C1 segment of cervical spinal cord (tissue), 14 donors: ENCODE data around the gene KIF25.

Experiments
- DNase-seq, 14 donors: peaks; one replicate each; lab custom pipeline; 2025; lab: John Stamatoyannopoulos, UW

Gene KIF25

DNA sequence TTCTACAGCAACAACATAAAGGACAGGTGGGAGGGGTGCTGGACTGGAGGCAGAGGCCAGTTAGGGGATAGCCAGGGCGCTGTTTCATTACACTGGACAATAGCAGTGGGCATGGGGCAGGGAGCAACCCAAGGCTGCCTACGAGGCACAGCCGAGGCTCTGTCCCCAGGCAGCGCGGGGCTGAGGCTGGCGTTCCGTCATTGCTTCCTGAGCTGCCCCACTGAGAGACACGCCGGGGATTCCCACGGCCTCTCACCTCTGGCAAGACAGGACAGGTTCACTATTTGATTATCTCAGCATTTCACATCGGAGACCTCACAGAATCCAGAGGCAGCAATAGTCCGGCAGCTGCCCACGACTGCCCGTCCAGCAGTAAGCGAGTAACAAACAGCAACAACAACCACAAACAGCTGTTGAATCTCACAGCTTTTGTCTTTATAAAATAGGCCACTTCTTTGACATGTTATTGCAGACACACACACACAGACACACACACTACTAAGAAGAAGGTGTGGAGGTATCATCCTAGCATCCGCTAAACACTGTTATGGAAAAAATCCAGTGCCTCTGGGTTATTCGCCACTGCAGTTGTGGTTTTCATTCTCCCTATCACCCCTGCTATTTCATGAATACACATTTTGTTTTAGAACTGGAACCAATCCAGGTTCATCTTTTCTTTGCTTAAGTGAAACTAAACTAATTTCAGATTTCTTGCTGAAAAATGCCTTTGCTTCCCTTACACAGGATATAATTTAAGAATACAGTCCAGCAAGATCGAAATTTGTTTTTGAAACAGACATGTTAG lies 19.5 kb downstream of the KIF25 start:
- DNase-seq, result no peak

GRCh38 chr6:168017629-168018028 lies 20.2 kb downstream of the KIF25 start:
- no peak for DNase-seq

GRCh38 chr6:168018664-168019063 lies 21.2 kb downstream of the KIF25 start:
- DNase-seq, result no peak

DNA sequence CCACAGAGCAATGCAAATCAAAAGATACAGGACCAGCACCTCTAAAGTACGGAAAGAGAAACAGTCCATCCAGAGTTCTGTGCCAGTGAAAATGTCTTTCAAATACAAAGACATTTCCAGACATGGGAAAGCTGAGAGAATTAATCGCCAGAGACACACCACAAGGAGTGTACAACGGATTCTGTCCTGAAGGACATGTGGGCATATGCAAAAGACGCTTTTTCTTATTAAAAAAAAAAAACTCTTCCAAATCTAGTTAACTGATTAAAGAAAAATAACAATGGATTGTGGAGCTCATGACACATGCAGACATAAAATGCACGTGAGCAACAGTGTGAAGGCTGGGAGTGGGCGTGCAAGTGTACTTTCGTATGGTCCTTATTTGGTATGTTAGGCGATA lies 22.8 kb downstream of the KIF25 start:
- DNase-seq, result no peak

DNA sequence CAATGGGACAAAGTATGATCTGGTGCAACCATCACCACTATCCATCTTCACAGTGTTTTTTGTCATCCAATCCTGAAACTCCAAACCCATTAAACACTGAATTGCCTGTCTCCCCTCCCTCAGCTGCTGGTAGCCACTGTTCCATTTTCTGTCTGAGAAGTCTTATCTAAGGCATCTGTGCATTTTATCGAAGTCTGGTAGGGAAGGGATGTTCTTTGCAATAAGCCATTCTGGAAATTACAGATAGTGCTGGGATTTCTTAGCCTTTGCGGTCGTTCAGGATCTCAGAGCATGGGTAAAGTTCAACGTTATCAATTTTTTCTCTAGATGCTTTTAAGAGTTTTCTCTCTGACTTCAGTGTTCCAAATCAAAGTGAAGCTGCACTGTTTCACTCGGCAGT lies 24.1 kb downstream of the KIF25 start:
- no peak for DNase-seq

DNA sequence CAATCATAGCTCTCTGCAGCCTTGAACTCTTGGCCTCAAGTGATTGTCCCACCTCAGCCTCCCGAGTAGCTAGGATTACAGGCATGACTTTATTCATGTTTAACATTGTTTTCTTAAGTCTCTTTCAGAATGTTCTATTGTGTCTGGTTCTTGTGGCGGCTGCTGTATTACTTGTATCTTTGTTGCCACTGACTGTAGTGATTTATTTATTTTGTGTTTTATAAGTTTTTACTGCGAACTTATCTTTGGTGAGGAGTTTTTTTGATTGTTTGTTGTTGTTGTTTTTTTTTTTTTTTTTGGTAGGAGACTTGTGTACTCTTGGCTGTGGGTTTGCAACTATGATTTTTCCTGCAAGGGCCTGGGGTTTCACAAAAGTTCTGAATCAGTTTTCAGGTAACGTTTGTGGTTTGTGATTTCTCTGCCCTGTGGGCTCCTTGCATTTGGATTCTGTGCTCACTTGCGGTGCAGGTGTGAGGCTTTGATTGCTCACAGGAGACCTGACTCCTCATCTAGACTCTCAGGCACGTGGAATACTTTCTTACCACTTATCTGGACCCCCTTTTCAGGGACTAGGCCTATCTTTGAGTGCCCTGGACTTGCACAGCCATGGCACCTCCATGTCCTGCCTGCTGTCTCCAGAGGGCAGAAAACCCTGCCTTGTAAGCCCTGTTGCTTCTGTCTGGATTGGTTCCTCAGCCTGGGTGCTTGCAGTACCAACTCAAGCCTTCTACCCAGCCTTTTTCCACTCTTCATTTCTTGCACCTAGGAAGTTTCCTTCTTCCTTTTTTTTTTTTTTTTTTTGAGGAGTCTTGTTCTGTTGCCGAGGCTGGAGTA lies 25.2 kb downstream of the KIF25 start:
- DNase-seq, result no peak

DNA sequence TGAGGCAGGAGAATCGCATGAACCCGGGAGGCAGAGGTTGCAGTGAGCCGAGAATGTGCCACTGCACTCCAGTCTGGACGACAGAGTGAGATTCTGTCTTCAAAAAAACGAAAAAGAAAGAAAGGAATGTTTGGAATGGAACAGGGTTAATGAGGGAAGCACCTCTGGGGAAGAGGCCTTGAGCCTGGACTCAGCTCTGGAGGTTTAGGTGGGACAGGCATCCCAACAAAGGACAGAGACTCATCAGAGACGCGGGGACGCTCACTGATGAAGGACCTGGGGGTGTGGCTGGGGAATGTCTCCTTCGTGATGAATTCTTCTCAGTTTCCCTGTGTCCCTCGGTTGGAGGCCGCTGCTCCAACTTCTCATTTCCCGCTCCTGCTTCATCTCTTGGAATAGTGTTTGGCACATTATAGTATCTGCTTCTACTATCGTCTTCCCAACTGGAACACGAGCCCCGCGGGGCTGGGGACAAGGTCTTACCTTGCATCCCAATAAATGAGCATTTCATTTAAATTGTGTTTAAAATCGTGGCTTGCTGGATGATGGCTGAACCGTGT lies 27.6 kb downstream of the KIF25 start:
- no peak for DNase-seq

DNA sequence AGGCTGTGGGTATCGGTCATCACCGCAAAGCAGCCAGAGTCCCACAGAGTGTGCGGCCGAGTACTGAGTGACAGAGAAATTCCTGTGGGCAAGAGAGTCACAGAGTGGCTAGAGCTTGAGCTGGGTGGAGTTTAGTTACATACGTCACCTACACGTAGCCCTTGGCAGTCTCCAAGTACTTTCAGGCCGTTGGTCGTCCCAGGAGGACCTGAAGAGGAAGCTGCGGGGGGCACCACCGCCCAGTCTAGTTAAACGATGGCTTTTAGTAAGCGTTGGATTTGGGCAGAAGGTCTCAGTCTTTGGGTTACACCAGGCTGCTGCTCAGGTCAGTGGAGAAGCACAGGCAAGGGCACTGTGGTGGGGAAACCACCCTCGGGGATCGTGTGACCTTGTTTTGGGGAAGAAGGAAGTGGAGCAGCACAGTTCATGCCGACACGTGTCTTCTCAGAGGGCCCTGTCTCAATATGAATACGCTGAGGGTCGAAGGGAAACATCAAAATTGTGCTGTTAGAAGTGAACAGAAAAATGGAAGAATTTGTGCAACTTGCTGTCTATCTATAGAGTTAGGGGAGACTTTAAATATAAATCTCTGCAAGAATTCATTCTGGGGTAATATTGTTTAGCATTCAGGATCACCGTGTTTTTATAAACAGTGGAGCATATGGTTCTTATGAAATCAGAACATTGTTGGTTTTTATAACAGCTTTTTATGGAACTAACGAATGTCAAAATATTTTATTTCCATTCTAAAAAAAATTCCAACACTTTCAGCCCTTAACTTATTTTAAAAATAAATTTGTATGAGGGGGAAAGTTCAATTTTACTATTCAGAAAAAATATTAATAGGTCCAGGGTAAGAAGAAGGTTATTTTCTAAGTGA lies 28.6 kb downstream of the KIF25 start:
- no peak for DNase-seq

DNA sequence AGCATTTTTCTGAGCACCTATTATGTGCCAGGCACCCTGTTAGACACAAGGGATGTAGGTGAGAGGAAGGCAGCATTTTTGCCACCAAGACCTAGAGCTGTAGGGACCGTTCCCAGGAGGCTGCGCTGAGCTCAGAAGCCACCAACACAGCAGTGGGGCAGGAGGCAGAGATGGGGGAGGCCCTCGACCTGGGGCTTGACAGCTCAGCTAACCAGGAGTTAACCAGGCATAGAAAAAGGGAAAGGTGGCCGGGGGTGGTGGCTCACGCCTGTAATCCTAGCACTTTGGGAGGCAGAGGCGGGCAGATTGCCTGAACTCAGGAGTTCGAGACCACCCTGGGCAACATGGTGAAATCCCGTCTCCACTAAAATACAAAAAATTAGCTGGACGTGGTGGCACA lies 29.5 kb downstream of the KIF25 start:
- DNase-seq, result no peak

GRCh38 chr6:168027521-168027920 lies 30.1 kb downstream of the KIF25 start:
- DNase-seq, result no peak

DNA sequence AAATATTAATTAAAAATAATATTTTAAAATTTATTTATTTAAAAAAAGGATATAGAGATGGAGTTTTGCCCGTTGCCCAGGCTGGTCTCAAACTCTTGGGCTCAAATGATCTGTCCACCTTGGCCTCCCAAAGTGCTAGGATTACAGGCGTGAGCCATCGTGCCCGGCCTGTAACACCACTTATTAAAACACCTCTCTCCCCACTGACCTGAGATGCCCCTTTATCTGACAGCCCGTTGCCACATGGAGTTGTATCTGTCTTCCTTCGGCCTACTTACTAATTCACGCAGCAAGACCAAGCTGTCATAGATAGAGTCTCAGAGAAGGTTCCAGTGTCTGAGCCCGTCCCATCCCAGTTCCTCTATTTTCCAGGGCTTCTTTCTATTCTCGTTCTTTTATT lies 30.7 kb downstream of the KIF25 start:
- DNase-seq, result no peak

GRCh38 chr6:168029459-168030217 lies 32.2 kb downstream of the KIF25 start:
- no peak for DNase-seq

DNA sequence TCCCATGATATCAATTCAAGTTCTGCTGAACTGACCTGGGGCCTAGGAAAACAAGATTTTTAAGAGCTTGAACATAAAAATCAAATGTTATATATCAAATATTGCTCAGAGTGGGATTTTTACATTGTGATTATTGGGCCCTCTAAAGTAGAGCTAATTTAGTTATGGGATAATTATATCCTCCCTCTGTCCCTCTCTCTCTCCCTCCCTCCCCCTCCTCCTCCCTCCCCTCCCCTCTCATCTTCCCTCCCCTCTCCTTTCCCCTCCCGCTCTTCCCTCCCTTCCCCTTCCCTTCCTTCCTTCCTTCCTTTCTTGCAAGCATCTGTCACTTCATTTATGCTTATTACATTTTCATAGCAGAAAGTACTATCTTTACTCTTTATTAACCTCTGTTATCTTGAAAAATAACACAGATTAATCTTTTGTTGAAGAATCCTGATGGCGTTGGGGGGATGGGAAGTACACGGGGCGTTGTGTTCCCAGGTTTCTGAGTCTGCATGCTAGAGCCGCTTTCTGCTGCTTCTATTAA lies 32.8 kb downstream of the KIF25 start:
- DNase-seq, result no peak

- no peak for DNase-seq
Observed at GRCh38 chr6:168030908-168031307, 33.4 kb downstream of the KIF25 start.

- DNase-seq, result no peak
Observed at GRCh38 chr6:168031411-168031971, 34.0 kb downstream of the KIF25 start.

DNA sequence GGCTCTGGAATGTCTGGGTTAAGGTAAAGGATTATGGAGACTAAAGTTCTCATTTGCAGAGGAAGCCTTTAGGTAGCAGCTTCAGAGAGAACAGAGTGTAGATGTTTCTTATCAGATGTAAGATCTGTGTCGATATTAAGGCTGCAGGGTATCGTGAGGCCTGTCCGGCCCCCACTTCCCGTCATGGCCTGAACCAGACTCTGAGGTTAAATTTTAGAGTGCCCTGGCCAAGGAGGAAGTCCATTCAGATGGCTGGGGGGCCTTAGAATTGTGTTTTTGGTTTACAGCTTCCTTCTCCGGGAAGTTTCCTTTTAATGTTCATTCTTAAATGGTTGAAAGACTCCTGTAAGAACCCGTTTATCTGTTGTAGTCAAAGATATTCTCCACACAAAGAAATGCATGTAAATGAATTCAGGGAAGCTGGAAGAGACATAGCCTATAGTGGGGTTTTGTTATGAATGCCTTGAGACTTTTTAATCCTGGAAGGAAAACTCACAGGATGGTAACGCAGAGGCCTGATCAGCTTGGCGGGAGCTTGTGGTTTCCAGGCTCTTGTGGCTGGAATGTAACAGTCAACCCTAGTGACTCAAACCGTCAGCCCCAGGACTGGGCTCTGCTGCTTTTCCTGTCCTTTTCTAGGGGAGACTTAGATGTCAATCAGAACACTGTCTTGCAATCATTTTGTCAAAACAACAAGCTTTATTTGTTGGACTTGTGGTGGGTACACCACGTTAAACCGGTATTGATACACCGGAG lies 34.7 kb downstream of the KIF25 start:
- DNase-seq, result no peak

- no peak for DNase-seq
Observed at GRCh38 chr6:168033791-168034190, 36.3 kb downstream of the KIF25 start.

DNA sequence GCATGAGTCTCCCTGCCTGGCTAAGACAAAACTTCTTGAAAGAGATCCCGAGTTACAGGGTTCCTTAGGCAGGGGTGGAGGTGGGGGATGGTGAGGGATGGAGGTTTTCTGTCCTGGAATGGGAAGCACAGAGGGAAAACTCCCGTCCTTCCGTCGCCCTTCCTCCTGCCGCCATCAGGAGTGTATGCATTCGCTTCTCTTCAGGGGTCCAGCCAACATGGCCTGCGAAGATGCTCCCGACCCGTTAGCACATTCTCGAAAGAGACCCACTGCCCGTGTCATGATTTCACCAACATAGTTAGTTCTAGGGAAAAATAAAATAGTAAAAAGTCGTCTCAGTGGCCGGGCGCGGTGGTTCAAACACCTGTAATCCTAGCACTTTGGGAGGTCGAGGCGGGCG lies 37.1 kb downstream of the KIF25 start:
- no peak for DNase-seq

DNA sequence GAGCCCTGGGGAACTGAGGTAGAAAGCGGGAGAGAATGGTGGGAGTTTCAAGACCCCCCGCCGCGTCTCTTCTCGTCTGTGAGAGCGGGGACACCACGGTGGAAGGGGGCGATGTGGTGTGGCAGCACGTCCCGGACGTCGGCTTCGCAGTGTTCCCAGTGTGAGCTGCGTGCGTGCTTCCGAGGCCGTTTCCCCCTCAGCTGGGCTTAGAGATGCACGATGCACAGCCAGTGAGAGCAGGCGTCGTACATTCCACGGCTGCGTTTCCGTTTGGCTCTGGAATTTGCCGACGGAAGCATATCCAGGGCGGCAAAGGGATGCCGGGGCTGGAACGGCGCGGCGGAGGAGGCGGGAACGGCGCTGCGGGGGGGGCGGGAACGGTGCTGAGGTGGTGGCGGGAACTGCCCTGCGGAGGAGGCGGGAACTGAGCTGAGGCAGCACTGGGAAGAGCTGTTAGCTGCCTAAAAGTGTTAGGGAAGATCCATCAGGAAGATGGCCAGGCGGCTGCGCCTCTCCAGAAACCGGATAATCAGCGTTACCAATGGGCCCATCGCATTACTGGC lies 37.7 kb downstream of the KIF25 start:
- DNase-seq, result peak in 4 of 14 donors; percentile 12 to 74 (median 31)
